PFSK-1 (cell line): ENCODE data around the gene RET.

Experiments
- SIN3A ChIP-seq: IDR thresholded peaks from 2 replicates; pipeline ENCODE4 v1.6.1; 2012; ENCODE audit warnings: mild to moderate bottlenecking, low read length, moderate library complexity, borderline replicate concordance; ENCODE audit not compliant: insufficient read depth
- TAF1 ChIP-seq: IDR thresholded peaks from 2 replicates; pipeline ENCODE4 v1.6.1; 2012; ENCODE audit warnings: low read length, control low read depth, borderline replicate concordance; ENCODE audit not compliant: insufficient read depth

GRCh38 chr10:43044961-43045621 lies 31.8 kb upstream of the RET start:
- TF ChIP-seq TAF1 (no peak), SIN3A (no peak)
